ENCODE results near the gene RNF113A.
"Not testable (repeated sequence)": the region's sequence is repeated elsewhere in the genome, so short reads cannot be mapped to it uniquely, and the experiment has no call there.

The RNF113A gene

GRCh38 chrX:119828446-119828845 lies 43.1 kb downstream of the RNF113A start:
- DNase-seq: no peak

GRCh38 chrX:119826399-119826959 lies 45.1 kb downstream of the RNF113A start:
- DNase-seq: no peak

- DNase-seq: not testable (repeated sequence)
Measured at GRCh38 chrX:119824221-119824620, 47.3 kb downstream of the RNF113A start.

GRCh38 chrX:119821703-119822102 lies 49.8 kb downstream of the RNF113A start:
- DNase-seq: not testable (repeated sequence)

All from activated effector memory CD4-positive, alpha-beta T cell treated with anti-CD3 and anti-CD28 coated beads, Interleukin-2, amount 50 U/mL, for 16 hours (primary cell).